HG03378 (cell line): ENCODE results near the gene SLC6A7.

Source experiments
- ATAC-seq: cut with Tn5 transposase; IDR thresholded peaks from one replicate; pipeline ENCODE4 v1.9.1; 2021; ENCODE audit warnings: mild to moderate bottlenecking, moderate library complexity; ENCODE audit not compliant: unreplicated experiment

SLC6A7 gene

GRCh38 chr5:150172145-150172544 lies 17.7 kb upstream of the SLC6A7 start:
- ATAC-seq = no peak

GRCh38 chr5:150172556-150172955 lies 17.3 kb upstream of the SLC6A7 start:
- ATAC-seq = no peak

GRCh38 chr5:150173161-150173560 lies 16.7 kb upstream of the SLC6A7 start:
- no peak for ATAC-seq

GRCh38 chr5:150174285-150174684 lies 15.6 kb upstream of the SLC6A7 start:
- ATAC-seq = no peak

GRCh38 chr5:150175076-150175475 lies 14.8 kb upstream of the SLC6A7 start:
- no peak for ATAC-seq

DNA sequence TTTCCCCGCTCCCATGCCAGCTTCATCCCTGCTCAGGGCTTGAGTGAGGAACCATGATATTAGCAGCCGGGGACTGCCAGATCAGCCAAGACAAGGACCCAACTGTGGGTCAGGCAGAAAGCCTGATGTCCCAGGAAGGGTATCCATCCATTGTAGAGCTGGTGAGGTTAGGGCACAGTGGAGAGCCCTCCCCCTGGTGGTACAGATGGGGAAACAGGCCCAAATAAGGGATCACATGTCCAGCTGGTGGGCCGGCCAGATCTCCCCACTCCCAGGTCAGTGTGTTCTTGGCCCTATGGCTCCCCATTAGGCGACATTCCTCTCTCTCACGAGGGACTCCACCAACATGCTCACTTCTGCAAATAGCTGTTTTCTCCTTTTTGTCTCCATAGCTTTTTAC lies 14.3 kb upstream of the SLC6A7 start:
- no peak for ATAC-seq

GRCh38 chr5:150176745-150177477 lies 13.0 kb upstream of the SLC6A7 start:
- no peak for ATAC-seq

GRCh38 chr5:150177721-150178120 lies 12.1 kb upstream of the SLC6A7 start:
- no peak for ATAC-seq

DNA sequence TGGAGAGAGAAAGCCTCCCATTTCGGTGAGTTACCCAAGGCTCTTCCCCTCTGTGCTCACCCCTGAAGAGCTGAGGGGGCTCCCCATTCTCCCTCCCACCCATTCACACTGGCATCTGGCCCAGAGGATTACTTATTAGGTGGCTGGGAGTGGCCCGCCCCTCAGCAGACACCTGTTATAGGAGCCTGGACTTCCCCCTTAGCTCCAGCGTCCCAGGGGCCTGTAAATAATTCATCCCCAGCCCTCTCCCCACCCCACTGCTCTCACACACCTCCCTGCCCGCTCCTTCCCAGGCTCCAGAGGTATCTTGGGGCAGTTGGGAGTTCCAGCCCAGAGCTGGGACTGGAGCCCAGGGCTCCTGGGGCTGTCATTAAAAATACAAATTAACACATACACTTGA lies 11.6 kb upstream of the SLC6A7 start:
- no peak for ATAC-seq

DNA sequence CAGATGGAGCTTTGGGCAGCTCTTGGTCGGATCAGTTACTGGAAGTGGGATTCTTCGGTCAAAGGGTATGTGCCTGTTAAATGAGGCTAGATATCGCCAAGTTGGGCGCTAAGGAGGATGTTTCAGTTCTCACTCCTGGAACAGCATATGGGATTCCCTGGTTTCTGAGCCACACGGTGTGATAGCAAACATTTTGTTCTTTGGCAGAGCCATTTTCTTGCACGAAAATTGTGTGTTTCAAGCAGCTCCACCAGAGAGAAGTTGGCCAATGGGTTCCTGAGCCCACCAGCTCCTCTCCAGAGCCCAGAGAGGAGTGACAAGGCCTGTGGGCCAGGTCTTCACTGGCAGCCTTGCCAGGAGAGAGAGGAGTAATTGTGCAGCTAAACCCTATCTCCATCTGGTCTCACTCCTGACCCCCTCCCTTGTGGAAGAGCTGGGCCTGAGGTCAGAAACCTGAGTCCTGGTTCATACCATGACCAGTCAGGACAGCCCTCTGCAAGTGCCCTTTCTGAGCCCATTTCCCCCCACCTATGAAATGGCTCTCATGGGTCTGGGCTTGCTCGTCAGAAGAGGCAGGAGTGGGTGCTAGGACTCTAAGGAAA lies 10.7 kb upstream of the SLC6A7 start:
- ATAC-seq = no peak

DNA sequence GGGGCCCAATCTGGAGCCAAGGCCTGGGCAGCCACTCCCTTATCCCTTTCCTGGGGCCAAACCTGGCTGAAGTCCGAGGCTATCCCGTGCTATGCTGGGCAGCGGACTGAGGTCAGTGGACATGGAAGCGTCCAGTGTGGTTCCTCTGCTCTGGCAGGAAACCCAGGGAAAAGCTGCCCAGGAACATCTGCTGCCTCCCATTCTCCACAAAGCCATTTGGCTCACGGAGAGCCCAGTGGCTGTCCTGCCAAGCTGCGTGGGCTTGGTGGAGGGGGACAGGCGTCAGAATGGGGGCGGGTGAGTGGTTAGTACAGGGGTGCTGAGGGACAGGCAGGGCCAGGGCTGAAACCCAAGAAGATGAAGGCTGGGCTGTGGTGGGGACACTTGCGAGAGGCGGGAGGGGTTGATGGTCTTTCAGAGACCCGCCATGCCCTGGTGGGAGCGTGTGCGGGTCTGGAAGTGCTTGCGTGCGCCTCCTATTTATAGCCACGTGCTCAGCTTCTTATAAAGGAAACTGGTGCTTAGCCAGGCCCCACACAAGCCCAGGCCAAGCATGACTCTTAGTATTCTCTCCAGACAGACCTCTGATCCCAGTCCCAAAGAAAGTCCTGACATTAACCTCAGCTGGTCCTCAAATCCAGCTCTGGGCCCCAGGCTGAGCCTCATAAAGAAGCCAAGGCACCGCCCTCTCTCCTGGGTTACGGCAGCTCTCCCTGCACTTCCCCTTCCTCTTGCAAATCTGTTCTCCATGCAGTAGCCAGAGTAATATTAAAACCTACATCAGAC lies 9.4 kb upstream of the SLC6A7 start:
- no peak for ATAC-seq

GRCh38 chr5:150181027-150181426 lies 8.8 kb upstream of the SLC6A7 start:
- no peak for ATAC-seq

- ATAC-seq = no peak
Observed at GRCh38 chr5:150181766-150182545, 7.9 kb upstream of the SLC6A7 start.

DNA sequence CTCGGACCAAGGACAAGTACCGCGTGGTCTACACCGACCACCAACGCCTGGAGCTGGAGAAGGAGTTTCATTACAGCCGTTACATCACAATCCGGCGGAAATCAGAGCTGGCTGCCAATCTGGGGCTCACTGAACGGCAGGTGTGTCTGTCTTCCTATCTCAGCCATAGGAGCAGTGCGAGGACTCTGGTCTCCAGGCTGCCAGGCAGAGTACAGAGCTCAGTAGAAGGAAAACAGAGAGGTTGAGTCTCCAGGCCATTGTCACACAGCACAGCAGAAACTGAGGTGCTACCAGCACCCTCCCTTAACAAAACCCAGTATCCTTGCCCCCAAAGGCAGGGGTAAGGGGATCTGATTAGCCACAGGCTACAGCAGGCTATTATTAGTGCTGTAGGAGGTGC lies 7.1 kb upstream of the SLC6A7 start:
- ATAC-seq = no peak

GRCh38 chr5:150183436-150183835 lies 6.4 kb upstream of the SLC6A7 start:
- ATAC-seq = no peak

DNA sequence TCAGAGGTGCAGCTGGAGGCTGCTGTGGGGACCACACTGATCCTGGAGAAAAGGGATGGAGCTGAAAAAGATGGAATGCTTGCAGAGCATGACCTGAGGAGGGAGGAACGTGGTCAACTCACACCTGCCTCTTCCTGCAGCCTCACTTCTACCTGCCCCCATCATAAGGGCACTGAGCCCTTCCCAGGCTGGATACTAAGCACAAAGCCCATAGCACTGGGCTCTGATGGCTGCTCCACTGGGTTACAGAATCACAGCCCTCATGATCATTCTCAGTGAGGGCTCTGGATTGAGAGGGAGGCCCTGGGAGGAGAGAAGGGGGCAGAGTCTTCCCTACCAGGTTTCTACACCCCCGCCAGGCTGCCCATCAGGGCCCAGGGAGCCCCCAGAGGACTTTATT lies 5.9 kb upstream of the SLC6A7 start:
- ATAC-seq = no peak

DNA sequence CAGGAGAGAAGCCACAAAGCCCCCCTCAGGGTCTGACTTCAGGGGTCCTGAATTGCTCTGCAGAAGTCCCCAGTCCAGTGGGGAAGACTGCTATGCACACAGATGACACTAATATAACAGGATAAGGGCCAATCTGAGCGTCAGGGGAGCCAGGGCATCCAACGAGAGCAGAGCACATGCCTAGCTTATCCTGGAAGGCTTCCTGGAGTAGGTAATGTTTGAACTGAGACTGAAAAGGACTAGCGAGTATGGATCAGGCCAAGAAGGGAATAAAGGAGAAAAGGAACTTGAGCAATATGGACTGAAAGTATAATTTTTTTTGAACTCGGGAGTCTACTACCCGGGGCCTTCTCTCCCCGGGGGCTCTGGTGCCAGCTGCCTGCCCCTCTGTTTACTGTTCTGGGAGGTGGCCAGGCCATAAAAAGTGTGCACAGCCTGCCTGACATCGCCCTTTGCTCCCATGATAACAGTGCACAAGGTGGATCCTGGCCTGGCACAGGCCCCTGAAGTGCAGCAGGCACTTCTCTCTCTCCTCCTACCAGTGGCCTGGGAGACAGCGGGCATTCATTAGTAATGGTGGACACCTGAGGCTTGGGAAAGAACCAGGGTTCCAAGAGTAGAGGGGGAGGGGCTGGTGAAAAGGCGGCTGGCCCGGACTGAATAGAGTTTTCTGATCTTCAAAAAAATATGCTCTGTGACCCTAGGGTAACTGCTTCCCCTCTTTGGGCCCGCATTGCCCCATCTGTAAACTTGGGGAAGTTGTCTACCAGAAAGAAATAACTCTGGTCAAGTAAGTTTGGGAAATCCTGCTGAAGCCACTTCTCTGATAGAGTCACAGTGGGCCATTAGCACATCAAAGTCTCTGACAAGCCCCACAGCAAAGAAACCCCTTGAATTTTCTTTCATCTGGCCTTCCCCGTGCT lies 4.6 kb upstream of the SLC6A7 start:
- no peak for ATAC-seq

- ATAC-seq = no peak
Observed at GRCh38 chr5:150186137-150186536, 3.7 kb upstream of the SLC6A7 start.

DNA sequence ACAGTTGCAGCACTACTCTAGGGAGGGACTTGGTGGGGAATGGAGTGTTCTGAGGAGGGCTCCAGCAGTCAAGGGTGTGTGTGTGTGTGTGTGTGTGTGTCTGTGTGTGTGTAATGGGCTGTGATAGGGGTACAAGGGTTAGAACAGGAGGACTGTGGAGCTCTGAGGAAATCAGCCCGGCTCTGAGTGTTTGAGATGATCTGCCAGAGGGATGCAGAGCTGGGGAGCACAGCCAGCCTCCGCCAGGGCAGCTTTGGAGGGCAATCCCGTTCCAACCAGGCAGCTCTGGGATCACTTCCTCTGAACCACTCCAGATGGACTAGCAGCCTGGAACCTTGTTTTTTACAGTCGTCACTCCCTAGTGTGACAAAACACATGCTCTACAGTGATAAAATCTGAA lies 3.0 kb upstream of the SLC6A7 start:
- no peak for ATAC-seq

- ATAC-seq = no peak
Observed at GRCh38 chr5:150188146-150188842, 1.6 kb upstream of the SLC6A7 start.
